ENCODE measurements around the gene JAG2.

Gene JAG2

GRCh38 chr14:105180592-105181548, 12.3 kb upstream of the JAG2 start, which contains the start of gene NUDT14:
Gene NUDT14 (minus strand): TSS chr14:105181312. CDS start chr14:105181209, 103 bp downstream.
- DNase-seq, result peak in 1 of 2 experiments; percentile 30

GRCh38 chr14:105179191-105179590, 10.6 kb upstream of the JAG2 start:
- no peak for DNase-seq

DNA sequence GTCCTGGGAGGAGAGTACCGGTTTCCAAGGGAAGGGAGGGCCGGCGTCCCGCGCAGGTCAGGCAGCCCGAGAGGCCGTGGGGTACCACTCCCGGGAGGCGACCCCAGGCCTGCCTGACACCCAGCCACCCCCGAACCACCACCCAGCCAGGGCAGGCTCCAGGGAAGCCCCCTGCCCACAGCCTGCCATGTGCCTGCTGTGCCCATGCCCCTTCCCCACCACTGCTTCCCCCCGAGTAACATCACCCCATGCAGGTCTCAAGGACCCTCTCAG, 10.2 kb upstream of the JAG2 start:
- no peak for DNase-seq

DNA sequence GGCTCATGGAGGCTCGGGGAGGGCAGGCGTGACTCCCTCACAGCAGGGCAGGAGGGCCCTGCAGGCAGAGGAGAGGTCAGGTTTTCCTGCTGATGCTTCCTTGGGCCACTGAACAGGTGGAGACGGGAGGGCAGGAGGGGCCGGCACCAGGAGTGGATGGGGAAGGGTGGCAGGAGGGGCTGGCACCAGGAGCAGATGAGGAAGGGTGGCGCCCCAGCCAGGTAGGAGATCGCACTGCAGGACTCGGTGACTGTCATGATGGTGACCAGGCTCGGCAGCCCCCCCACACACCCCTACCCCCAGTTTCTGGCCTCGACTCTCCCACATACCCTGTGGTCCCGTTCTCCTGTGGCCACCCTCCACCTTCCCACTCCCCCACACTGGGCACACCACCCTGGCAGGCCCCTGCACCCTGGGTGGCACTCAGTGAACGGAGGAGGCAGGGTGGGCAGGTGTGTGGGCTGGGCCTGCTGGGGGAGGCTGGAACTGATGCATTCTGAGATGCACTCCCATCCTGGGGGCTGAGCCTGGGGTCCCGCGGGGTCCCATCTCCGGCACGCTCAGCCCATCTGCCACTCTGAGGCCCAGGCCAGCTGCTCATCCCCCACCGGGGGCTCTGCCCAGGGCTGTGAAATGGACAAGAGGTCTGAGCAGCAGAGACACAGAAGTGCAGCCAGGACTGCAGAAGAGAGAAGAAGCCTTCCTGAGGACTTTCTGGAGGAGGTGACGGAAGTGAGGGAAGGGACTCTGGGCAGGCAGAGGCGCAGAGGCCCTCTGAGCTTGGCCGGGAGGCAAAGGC, 9.7 kb upstream of the JAG2 start:
- DNase-seq, result no peak

GRCh38 chr14:105177082-105177481, 8.5 kb upstream of the JAG2 start:
- no peak for DNase-seq

DNA sequence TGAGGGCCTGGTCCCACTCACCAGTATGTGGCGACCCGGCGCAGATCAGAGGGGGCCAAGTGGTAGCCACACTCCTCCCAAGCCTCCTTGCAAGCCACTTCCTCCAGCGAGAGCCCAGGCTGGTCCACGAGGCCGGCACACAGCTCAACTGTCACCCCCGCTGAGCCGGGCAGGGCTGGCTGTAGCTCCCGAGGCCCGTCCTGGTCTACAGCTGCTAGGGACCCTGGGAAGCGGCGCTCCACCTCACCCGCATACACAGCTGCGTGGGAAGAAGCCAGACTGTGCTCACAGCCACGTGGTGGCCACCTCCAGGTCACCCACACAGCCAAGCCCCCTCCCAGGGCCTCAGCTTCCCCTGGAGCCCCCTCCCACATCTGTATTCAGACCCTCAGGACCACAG, 7.9 kb upstream of the JAG2 start:
- no peak for DNase-seq

DNA sequence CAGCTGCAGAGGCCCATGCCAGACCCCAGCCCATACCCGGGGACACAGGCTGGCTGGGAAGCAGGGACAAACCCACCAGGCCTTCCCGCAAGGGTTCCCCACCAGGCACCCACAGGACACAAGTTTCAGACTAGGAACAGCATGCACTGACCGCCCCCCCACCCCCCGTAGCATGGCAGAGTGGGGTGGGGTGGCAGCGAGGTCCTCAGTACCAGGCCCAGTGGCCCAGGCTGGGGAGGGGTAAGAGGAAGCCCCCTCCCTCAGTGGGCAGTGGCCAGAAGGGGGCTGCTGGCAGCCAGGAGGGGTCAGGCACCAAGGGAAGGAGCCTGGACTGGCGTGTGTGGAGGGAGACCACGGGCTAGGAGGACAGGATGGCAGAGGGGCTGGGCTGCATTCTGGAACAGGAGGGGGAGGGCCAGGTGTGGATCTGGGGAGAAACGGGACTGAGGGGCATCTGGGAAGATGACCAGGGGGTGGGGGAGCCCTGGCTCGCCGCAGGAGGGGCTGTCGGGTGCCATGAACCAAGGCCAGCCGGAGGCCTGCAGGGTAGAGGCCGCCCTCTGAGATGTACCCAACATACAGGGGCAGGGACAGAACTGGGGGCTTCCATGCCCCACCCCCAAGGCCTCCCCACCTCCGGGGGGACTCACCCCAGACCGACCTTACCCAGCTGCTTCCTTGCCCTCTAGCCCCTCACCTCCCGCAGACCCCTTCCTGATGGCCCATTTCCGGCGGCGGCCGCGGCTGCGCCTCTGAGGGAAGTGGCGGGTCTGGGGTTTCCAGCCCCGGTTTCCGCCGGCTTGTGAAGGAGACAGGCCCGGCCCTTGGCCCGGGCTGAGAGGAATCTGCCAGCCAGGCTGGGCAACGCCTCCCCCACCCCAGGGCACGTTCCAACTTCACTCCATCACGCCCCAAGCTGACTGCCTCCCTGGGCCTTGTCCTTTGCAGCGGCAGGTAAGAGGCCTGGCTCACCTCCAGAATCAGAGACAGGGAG, 5.6 kb upstream of the JAG2 start:
- DNase-seq, result no peak

DNA sequence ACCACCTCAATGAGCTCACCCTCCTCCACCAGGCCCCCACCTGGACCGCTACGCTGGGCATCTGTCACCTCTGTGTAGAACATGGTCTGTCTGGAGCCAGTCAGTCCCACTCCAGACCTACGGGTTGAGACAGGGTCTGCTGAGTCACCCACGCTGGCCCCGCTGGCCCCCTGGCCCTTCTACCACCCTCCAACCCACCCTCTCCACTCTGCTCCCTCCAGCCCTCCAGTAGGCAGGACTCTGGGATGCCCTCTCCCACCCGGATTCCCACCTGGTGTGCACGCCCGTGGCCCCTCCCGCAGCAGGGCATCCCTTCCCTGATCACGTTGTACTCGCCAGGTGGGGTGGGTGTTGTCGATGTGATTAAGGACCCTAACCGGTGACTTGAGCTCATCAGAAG, 4.6 kb upstream of the JAG2 start:
- no peak for DNase-seq

DNA sequence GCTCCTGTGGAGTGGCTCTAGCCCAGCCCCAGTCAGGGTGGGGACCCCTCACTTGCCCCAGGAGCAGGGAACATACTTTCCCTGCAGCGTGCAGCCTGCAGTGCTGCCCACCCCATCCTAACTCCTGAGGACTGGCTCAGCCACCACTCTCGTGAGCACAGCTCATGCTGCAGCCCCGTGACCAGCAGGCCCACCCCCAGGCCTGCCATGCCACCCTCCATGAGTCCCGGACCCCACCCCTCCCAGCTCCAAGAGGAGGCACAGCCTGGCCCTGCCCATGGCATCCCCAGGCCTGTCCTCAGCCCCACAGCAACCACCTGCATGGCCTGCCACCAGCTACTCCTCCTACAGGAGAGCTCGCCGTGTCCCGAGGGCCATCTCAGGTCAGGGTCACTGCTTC, 3.9 kb upstream of the JAG2 start:
- no peak for DNase-seq

DNA sequence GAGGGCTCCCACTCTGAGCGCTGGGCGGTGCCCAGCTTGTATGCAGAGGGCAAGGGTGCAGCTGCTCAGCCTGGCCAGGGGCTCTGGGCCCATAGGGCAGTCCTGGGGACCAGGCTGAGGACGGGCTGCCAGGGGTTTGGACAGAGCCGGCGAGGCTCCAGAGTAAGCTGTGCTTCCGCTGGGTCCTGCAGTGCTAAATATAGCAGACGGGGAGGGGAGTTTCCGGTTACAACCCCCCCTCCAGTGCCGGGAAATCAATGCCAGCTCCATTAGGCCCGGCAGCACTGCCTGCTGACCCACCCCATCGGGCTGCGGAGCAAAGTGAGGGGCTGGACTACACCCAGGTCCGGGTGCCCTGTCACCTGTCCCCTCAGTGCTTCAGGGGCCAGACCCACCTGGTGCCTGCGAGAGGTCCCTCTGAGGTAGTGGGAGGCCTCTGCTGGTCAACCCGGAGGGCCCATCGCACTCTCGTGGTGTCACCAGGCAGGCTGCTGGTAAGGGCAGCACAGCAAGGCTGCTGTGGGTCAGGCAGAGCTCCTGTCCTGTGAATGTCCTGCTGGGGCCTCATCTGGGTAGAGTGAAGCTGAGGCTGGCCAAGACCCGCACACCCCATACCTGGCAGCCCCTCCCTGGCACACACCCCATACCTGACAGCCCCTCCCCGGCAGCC, 2.6 kb upstream of the JAG2 start:
- DNase-seq, result no peak

GRCh38 chr14:105169776-105170655, 1.4 kb upstream of the JAG2 start:
- DNase-seq, result no peak

DNA sequence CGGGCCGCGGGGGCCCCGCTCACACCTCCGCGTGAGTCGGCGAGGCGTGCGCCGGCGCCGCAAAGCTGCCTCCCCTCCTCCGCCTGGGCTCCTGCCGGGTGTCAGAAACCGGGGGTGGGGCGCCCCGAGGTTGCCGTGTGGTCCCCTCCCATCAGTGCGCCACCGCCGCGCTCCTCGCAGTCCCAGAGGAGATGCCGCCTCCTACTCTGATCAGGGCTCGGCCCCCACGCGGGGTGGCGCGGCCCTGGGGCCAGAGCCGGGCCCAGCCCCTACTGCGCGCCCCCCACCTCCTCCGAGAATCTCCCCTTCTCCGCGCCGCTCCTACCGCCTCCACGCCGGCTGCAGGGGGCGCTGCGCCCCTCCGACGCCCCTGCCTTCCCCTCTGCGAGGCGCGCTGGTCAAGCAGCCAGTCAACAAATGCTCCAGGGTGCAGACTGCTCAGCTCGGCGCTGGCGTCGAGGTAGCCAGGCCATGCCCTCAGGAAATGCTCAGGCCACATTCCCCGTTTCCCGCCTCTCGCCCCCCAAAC, 467 bp upstream of the JAG2 start:
- peak in 1 of 2 experiments; percentile 30 for DNase-seq

- DNase-seq, result no peak
Measured at GRCh38 chr14:105168093-105168420, 519 bp downstream of the JAG2 start.

DNA sequence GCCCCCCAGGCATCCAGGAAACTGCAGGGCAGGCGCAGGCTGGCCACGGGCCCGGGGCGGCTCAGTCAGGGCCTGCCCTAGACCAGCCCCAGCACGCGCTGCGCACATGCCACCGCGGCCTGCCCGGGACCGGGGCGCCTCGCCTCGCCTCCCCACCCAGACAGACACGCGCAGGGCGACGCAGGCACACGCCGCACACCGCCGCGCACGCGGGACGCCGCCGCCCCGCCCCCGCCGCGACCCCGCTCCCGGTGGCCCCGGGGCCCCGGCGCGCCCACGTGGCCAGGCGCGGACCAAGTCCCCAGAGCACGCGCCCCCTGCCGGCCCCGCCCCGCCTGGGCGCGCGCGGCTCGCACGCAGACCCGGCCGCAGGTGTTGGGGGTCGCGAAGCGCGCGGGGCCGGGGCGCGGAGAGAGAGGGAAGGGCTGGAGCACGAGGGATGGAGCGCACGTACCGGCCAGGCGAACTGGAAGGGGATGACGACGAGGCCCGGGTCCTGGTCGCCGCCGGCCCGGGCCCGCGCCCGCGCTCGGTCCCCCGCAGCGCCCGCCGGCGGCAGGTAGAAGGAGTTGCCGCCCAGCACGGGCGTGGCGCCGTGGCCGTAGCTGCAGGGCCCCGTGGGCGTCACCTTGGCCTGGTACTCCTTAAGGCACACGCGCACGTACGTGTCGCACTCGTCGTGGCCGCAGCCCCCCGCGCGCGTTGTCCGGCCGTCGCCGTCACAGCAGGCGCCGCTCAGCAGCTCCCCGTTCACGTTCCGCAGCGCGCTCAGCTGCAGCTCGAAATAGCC, 1.1 kb downstream of the JAG2 start:
- no peak for DNase-seq

DNA sequence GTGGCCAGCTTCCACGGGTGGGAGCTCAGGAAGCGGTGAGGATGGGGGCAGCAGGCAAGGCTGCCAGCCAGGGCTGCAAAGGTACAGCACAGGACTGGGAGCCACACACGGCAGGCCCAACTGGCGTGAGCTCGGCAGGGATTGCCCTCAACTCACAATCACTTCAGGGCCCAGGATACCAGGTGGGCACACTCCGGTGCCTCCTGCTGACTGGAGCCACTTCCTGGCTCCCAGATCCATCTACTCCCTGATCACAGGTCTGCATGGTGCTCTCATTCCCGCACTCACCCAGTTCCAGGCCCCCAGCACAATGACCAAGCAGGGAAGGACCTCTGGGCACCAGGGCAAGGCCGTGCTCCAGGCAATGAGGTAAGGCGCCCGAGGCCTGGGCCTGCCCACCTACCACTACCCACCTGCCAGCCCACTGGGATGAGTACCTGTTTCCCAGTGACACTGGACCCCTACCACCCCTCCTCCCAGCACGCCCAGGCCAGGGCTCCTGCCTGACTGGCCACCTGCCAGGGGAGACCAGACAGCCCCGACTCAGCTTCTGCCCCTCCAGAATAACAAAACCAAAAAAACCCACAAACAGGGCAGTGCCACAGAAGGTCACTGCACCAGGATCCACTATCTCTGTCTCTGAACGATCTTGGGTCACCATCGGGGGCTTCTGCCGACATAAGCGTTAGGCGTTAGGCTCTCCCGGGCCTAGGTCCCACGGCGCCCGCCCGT, 1.8 kb downstream of the JAG2 start:
- DNase-seq, result no peak

DNA sequence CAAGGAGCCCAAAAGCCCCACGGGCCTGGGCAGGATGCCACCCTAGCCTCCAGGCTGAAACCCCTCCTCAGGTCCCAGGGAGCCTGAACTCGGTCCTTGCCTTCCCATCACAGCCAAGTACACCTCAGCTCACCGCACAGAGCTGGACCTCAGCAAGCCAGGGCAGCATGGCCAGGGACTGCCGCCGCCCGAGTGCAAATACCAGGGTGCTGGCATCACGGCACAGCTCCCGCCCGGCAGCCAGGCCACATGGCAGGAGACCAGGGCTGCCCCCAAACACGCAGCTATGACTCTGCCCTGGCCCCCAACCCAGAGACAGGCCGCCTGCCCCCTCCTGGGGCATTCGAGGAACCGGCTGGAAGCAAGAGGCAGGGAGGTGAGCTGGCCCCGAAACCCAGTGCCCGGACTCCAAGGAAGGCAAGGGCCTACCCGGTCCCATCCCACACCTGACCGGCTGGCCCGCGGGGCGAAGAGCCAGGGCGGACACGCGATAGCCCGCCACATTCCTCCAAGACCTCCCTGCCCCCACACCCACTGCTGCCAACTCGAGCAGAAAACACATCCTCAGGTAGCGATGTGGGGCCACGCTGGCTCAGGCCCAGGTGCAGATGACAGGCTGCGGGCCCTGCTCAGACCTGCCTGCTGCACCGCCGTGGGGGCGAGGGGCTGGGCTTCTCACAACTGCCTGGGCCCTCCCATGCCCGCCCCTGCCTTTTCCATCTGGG, 2.7 kb downstream of the JAG2 start:
- DNase-seq, result no peak

- DNase-seq, result no peak
Measured at GRCh38 chr14:105165134-105165704, 3.4 kb downstream of the JAG2 start.

GRCh38 chr14:105163040-105163742, 5.4 kb downstream of the JAG2 start:
- no peak for DNase-seq

All from SW 1271 (cell line).